GM19467 (cell line): ENCODE data around the gene KIF20B.
"Not testable (repeated sequence)": the region's sequence is repeated elsewhere in the genome, so short reads cannot be mapped to it uniquely, and the experiment has no call there.

Source experiments
- ATAC-seq: cut with Tn5 transposase; IDR thresholded peaks from one replicate; pipeline ENCODE4 v1.9.1; 2021; ENCODE audit warnings: mild to moderate bottlenecking, moderate library complexity; ENCODE audit not compliant: unreplicated experiment

KIF20B gene

DNA sequence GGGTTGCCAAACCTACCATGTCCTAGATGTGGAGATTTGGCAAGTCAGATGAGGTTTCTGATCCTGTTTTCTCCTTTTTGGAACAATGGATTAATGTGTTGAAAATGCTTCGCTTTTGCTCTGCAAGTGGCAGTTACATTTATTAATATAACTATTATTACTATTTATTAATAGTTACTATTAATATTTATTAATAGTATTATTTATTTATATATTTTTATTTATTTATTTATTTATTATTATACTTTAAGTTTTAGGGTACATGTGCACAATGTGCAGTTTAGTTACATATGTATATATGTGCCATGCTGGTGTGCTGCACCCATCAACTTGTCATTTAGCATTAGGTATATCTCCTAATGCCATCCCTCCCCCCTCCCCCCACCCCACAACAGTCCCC is 62.3 kb downstream of the KIF20B start:
- not testable (repeated sequence) for ATAC-seq

GRCh38 chr10:89771684-89772083 is 70.3 kb downstream of the KIF20B start:
- no peak for ATAC-seq

GRCh38 chr10:89773081-89773480 is 71.7 kb downstream of the KIF20B start:
- ATAC-seq, result no peak

DNA sequence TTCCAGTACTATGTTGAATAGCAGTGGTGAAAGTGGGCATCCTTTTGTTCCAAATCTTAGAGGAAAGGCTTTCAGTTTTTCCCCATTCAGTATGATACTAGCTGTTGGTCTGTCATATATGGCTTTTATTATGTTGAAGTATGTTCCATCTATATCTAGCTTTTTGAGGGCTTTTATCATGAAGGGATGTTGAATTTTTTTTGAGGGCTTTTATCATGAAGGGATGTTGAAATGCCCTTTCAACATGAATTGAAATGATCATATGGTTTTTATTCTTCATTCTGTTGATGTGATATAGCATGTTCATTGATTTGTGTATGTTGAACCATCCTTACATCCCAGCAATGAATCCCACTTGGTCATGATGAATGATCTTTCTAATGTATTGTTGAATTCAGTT is 75.3 kb downstream of the KIF20B start:
- no peak for ATAC-seq

DNA sequence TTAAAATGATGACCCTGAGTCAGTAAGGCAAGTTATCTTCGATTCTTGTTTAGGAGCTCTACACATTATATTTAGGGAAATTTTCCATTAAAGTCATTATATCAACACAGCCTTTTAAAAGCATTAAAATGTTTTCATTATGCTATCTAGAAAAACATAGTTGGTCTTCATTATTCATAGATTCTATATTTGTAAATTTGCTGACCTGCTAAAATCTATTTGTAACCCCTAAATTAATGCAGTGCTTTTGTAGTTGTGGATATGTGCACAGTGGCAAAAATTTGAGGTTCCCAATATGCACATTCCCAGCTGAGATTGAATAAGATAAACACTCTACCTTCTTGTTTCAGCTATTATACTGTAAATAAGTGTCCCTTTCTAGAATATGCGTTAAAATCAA is 81.1 kb downstream of the KIF20B start:
- no peak for ATAC-seq

DNA sequence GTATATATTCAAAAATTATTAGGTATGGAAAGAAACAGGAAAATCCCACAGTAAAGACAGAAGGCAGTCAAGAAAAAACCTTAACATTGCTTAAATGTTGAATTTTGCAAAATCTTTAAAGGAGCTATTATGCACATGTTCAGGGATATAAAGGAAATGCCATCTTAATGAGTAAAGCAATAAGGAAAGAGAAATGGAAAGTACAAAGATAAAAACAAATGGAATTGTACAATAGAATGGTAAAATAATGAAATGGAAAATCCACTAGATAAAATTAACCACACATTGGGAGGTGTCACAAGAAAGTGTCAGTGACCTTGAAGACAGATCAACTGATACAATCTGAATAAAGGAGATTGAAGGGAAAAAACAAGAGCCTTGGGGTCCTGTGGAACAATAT is 82.0 kb downstream of the KIF20B start:
- ATAC-seq, result no peak

GRCh38 chr10:89785095-89785494 is 83.7 kb downstream of the KIF20B start:
- ATAC-seq, result no peak

DNA sequence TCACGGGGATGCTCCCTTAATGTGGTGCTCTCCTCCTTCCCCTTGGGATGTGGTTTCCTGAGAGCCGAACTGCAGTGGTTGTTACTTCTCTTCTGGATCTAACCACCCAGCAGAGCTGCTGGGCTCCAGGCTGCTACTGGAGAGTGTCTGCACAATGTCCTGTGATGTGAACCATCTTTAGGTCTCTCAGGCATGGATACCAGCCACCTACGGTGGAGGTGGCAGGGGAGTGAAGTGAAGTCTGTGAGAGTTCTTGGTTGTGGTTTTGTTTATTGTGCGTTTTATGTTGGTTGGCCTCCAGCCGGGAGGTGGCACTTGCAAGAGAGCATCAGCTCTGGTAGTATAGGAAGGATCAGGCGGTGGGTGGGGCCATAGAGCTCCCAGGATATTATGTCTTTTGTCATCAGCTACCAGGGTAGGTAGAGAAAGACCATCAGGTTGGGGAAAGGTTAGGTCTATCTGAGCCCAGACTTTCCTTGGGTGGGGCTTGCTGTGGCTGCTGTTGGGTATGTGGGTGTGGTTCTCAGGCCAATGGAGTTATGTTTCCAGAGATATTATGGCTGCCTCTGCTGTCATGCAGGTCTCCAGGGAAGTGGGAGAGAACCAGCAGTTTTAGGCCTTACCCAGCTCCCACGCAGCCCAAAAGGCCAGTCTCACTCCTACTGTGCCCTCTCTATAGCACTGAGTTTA is 87.9 kb downstream of the KIF20B start:
- ATAC-seq, result no peak

DNA sequence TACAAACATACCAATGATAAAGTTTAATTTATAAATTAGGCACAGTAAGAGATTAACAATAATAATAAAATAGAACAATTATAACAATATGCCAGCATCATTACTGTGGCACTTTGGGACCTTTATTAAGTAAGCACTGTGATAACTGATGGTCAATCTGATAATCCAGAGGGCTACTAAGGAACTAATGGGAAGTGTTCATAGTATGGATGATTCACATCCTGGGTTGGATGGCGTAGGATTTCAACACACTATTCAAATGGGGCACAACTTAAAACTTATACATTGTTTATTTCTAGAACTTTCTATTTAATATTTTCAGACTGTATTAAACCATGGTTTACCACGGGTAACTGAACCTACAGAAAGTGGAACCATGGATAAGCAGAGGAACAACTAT is 90.8 kb downstream of the KIF20B start:
- ATAC-seq, result no peak

- ATAC-seq, result peak; percentile 83
Measured at GRCh38 chr10:89793649-89794254, 92.4 kb downstream of the KIF20B start.

DNA sequence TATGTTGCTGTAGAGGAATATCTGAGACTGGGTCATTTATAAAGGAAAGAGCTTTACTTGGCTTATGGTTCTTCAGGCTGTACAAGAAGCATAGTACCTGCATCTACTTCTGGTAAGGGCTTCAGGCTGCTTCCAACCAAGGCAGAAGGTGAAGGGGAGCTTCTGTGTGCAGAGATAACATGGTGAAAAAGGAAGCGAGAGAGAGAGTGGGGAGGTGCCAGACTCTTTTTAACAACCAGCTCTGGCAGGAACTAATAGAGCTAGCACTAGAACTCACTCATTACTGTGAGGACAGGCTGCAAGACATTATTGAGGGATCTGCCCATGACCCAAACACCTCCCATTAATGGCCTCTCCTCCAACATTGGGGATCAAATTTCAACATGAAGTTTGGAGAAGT is 94.5 kb downstream of the KIF20B start:
- ATAC-seq, result no peak

- no peak for ATAC-seq
Measured at GRCh38 chr10:89798092-89798491, 96.7 kb downstream of the KIF20B start.

DNA sequence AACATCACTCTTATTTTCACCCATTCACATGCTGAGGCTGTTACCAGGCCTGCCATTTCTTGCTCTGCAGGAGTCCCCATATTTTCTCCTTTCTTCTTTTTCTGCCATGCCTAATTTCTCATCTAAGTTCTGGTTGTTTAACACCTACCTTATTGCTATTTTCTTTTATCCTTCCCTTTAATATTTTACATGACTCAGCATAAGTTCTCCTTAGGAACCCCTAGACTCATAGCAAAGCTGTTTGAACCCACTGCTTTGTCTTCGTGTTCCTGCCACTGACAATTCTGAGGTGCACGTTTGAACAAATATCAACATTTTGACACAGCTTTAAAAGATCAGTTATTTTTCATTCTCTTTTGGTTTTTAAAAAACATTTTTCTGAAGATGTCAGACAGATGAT is 98.2 kb downstream of the KIF20B start:
- ATAC-seq, result no peak

GRCh38 chr10:89805599-89806013 is 104.2 kb downstream of the KIF20B start:
- peak; percentile 84 for ATAC-seq

GRCh38 chr10:89808842-89809241 is 107.5 kb downstream of the KIF20B start:
- ATAC-seq, result no peak

DNA sequence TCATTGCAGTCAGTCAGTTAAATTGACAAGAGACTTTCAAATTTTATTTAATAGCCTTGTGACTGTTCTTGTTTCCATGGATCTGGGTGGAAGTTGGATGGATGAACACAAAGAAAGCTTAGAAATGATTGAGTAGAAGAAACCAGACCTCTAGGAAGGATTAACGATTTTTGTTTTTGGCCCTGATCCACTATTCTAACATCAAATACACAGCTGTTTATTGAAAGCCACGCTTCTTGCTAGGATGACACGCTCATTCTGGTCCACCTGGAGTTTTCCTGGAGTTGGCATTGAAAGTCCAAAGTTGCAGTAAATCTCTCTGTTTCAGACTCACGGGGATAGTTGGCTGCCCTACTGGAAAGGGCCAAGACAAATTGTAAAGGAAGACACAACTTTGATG is 108.4 kb downstream of the KIF20B start:
- no peak for ATAC-seq

DNA sequence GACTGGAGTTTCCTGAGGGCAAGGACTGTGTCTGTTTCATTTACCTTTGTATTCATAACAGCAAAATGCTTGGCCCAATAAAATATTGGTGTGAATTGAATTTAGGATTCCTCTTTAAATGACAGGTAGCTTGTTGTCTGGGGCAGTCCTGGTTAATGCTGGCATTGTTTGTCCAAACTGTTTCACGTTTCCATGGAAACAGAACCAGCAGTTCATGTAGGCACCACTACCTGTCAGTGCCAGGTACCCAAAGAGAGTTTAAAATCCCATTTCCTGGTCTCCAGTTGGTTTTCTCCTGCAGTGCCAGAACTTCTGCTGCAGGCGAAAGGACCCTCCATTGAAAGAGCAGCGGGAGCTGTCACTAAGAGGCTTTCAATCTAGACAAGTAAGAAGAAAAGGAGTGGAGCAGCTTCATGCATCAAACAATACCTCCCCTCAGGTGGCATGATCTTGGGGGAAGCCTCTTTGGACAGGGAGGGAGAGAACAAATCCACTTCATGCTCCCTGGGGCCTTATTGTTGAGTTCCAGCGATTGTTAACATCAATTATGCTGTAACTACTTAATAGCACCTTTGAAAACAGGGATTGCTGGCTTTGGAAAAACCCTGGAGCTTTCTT is 109.6 kb downstream of the KIF20B start:
- ATAC-seq, result no peak

GRCh38 chr10:89813546-89813945 is 112.2 kb downstream of the KIF20B start:
- ATAC-seq, result no peak

DNA sequence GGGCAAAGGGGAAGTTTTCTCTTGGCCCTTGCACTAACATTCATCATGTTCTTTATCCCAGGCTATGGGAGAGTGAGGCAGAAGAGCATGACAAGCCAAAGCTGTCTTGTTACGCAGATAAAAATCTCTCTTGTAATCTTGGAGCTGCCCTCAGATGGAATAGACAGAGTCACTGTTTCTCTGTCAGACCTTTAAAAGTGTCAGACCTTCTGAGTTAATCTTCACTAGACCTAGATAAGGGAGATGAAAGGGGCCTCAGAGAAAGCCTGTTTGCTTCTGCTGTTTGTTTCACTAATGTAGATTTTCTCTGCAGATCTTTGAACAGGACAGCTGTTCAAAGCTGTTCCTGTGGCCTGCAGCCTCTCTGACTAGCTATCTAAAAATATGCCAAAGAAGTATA is 112.9 kb downstream of the KIF20B start:
- peak; percentile 60 for ATAC-seq

GRCh38 chr10:89815049-89815853 is 113.9 kb downstream of the KIF20B start:
- ATAC-seq, result no peak

DNA sequence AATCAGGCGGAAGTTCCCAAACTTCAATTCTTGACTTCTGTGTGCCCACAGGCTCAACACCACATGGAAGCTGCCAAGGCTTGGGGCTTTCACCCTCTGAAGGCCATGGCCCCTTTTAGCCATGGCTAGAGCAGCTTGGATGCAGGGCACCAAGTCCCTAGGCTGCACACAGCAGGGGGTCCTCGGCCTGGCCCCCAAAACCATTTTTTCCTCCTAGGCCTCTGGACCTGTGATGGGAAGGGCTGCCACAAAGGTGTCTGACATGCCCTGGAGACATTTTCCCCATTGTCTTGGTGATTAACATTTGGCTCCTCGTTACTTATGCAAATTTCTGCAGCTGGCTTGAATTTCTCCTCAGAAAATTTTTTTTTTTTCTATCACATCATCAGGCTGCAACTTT is 117.6 kb downstream of the KIF20B start:
- ATAC-seq, result not testable (repeated sequence)
